ENCODE results near the gene TSC22D2.

DNA sequence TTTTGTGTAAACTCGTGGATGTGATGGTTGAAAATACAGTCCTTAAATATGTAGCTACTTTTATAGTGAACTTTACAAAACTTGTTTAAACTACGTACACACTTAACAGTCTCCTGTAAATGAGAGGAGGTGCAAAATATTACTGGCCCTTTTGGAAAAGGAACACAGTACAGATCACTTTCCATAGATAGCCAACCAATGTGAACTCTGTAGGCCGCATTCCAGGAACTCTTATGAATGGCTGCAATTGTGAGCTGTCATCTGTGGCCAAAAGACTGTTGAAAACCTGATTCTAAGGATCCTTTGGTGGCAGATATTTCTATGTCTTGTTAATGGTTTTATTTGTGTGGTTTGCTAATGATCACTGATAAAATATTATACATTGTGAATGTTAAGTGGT lies 6.2 kb downstream of the TSC22D2 start:
- TF ChIP-seq, protein P1, sequence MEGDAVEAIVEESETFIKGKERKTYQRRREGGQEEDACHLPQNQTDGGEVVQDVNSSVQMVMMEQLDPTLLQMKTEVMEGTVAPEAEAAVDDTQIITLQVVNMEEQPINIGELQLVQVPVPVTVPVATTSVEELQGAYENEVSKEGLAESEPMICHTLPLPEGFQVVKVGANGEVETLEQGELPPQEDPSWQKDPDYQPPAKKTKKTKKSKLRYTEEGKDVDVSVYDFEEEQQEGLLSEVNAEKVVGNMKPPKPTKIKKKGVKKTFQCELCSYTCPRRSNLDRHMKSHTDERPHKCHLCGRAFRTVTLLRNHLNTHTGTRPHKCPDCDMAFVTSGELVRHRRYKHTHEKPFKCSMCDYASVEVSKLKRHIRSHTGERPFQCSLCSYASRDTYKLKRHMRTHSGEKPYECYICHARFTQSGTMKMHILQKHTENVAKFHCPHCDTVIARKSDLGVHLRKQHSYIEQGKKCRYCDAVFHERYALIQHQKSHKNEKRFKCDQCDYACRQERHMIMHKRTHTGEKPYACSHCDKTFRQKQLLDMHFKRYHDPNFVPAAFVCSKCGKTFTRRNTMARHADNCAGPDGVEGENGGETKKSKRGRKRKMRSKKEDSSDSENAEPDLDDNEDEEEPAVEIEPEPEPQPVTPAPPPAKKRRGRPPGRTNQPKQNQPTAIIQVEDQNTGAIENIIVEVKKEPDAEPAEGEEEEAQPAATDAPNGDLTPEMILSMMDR (IDR thresholded peaks at IDR 0.05): no peak
- no peak for TF ChIP-seq POLR2A (IDR thresholded peaks at IDR 0.05)

All from tibial nerve (tissue), 3 donors.